ENCODE measurements around the gene CFAP43.

Gene CFAP43

GRCh38 chr10:104123397-104123796, 108.8 kb downstream of the CFAP43 start:
- no peak for DNase-seq

- no peak for DNase-seq
These were observed 109.7 kb downstream of the CFAP43 start for GRCh38 chr10:104122225-104123107.

- DNase-seq: peak; percentile 98
These were observed 110.5 kb downstream of the CFAP43 start, which contains the start of gene SFR1 for GRCh38 chr10:104121485-104122224. SFR1 (plus strand) TSS chr10:104122171; CDS start chr10:104122184, 13 bp downstream.

- DNase-seq: peak; percentile 89
These were observed 111.2 kb downstream of the CFAP43 start for GRCh38 chr10:104120903-104121484.

GRCh38 chr10:104120512-104120902, 111.7 kb downstream of the CFAP43 start:
- DNase-seq: no peak

GRCh38 chr10:104119996-104120395, 112.2 kb downstream of the CFAP43 start:
- no peak for DNase-seq

- no peak for DNase-seq
These were observed 114.3 kb downstream of the CFAP43 start for GRCh38 chr10:104117839-104118323.

- DNase-seq: no peak
These were observed 118.7 kb downstream of the CFAP43 start for GRCh38 chr10:104113376-104113956.

- no peak for DNase-seq
These were observed 122.1 kb downstream of the CFAP43 start for GRCh38 chr10:104109908-104110662.

GRCh38 chr10:104104926-104105325, 127.2 kb downstream of the CFAP43 start:
- DNase-seq: no peak

GRCh38 chr10:104104418-104104817, 127.7 kb downstream of the CFAP43 start:
- no peak for DNase-seq

- DNase-seq: no peak
These were observed 128.2 kb downstream of the CFAP43 start for GRCh38 chr10:104103956-104104355.

- no peak for DNase-seq
These were observed 130.3 kb downstream of the CFAP43 start for GRCh38 chr10:104101902-104102301.

- no peak for DNase-seq
These were observed 131.4 kb downstream of the CFAP43 start for GRCh38 chr10:104100795-104101194.

GRCh38 chr10:104099941-104100340, 132.2 kb downstream of the CFAP43 start:
- DNase-seq: no peak

GRCh38 chr10:104099269-104099668, 132.9 kb downstream of the CFAP43 start:
- DNase-seq: no peak

- DNase-seq: no peak
These were observed 133.7 kb downstream of the CFAP43 start for GRCh38 chr10:104098358-104098925.

- DNase-seq: no peak
These were observed 135.5 kb downstream of the CFAP43 start for GRCh38 chr10:104096692-104097091.

- no peak for DNase-seq
These were observed 139.4 kb downstream of the CFAP43 start for GRCh38 chr10:104092749-104093148.

GRCh38 chr10:104090611-104091010, 141.6 kb downstream of the CFAP43 start:
- DNase-seq: no peak

- DNase-seq: no peak
These were observed 142.5 kb downstream of the CFAP43 start for GRCh38 chr10:104089621-104090020.

- DNase-seq: no peak
These were observed 143.9 kb downstream of the CFAP43 start for GRCh38 chr10:104088239-104088638.
